ENCODE results near the gene USH2A.

The USH2A gene

DNA sequence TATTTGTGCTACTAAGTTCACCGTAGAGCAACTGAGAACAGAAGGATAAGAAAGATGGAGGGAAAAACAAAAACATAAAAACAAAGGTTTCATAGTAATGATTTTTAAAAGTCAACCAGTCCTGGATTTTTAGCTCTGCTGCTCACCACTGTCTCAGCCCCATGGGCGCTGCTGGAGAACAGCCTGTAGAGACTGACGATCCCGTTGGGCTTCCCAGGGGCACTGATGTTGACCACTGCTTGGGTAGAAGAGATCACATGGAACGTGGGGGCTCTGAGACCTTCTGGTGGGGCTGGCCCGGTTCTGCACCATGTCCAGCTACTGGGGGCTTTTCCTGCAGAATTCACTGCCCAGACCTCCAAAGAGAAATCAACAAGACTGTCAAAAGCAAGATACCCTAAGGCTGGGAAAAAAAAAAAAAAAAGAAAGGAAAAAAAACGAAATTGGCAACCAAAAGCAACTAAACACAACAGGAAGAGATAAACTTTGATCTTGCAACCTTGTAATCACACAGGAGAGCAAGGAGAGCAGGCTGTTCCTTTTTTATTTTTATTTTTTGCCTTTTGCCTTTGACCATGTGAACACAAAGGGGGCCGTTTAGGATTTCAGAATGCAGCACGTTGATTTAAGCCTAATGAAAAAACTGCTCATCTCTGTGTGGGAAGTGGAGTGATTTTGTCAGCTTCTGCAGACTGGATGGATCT, 772.6 kb downstream of the USH2A start:
- no peak for DNase-seq
- no peak overlapping the region for H3K27ac ChIP-seq (ENCODE audit: low read length)
- no peaks in the 10 kb centered on the region for H3K27me3 ChIP-seq (replicated peaks; ENCODE audit: insufficient read depth, low read length)
- no peak overlapping the region for H3K9ac ChIP-seq (ENCODE audit: low read length)
- H3K36me3 ChIP-seq (replicated peaks; ENCODE audit: insufficient read depth, low read length): no peaks in the 10 kb centered on the region
- no peaks in the 10 kb centered on the region for H3F3A ChIP-seq (ENCODE audit: insufficient read depth, low read length)
- no peak overlapping the region for H2AFZ ChIP-seq (ENCODE audit: low read length)
- H3K9me3 ChIP-seq (replicated peaks; ENCODE audit: insufficient read depth, low read length): no peaks in the 10 kb centered on the region
- TF ChIP-seq EZH2 (optimal IDR thresholded peaks at IDR 0.05; ENCODE audit: low read depth, low read length) (no peak), EZH2phosphoT487 (IDR thresholded peaks at IDR 0.05; ENCODE audit: low read length) (no peak)
- TF ChIP-seq, protein P1, sequence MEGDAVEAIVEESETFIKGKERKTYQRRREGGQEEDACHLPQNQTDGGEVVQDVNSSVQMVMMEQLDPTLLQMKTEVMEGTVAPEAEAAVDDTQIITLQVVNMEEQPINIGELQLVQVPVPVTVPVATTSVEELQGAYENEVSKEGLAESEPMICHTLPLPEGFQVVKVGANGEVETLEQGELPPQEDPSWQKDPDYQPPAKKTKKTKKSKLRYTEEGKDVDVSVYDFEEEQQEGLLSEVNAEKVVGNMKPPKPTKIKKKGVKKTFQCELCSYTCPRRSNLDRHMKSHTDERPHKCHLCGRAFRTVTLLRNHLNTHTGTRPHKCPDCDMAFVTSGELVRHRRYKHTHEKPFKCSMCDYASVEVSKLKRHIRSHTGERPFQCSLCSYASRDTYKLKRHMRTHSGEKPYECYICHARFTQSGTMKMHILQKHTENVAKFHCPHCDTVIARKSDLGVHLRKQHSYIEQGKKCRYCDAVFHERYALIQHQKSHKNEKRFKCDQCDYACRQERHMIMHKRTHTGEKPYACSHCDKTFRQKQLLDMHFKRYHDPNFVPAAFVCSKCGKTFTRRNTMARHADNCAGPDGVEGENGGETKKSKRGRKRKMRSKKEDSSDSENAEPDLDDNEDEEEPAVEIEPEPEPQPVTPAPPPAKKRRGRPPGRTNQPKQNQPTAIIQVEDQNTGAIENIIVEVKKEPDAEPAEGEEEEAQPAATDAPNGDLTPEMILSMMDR (IDR thresholded peaks at IDR 0.05; ENCODE audit: low read length): no peak
- H3K9me2 ChIP-seq (replicated peaks; ENCODE audit: insufficient read depth, low read length): no peaks in the 10 kb centered on the region
- no peaks in the 10 kb centered on the region for H3K79me2 ChIP-seq (ENCODE audit: low read length)
- H3K4me3 ChIP-seq (ENCODE audit: low read length): no peak overlapping the region
- no peaks in the 10 kb centered on the region for H3K4me1 ChIP-seq (ENCODE audit: low read length)
- no peaks in the 10 kb centered on the region for H4K20me1 ChIP-seq (ENCODE audit: insufficient read depth, low read length)
- no peak overlapping the region for H3K4me2 ChIP-seq (ENCODE audit: low read depth, low read length)

DNA sequence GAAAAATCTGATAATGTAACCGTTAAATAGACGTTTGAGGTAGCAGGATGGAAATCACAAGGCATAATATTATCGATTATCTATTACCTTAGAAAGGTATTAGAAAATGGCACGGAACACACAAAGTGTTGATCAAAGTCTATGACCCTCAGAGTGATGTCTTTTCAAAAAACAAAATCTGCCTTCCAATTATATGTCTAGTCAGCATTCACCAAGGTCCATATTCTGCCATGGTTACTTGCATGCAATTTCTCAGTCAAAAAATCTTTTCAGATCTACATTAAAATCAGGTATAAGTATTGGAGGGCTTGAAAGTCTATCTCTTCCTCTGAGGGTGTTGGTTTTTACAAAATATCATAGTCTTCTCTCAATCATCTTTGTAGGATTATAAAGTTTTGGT, 774.3 kb downstream of the USH2A start:
- no peak overlapping the region for H2AFZ ChIP-seq (ENCODE audit: low read length)
- no peaks in the 10 kb centered on the region for H3K9me2 ChIP-seq (replicated peaks; ENCODE audit: insufficient read depth, low read length)
- no peak overlapping the region for H3K4me3 ChIP-seq (ENCODE audit: low read length)
- H3K9me3 ChIP-seq (replicated peaks; ENCODE audit: insufficient read depth, low read length): no peaks in the 10 kb centered on the region
- H3K4me2 ChIP-seq (ENCODE audit: low read depth, low read length): no peak overlapping the region
- H3K9ac ChIP-seq (ENCODE audit: low read length): no peak overlapping the region
- H3F3A ChIP-seq (ENCODE audit: insufficient read depth, low read length): no peaks in the 10 kb centered on the region
- no peak overlapping the region for H3K27ac ChIP-seq (ENCODE audit: low read length)
- DNase-seq: no peak
- H3K4me1 ChIP-seq (ENCODE audit: low read length): no peaks in the 10 kb centered on the region
- no peaks in the 10 kb centered on the region for H3K36me3 ChIP-seq (replicated peaks; ENCODE audit: insufficient read depth, low read length)
- no peaks in the 10 kb centered on the region for H3K27me3 ChIP-seq (replicated peaks; ENCODE audit: insufficient read depth, low read length)
- no peaks in the 10 kb centered on the region for H3K79me2 ChIP-seq (ENCODE audit: low read length)
- no peaks in the 10 kb centered on the region for H4K20me1 ChIP-seq (ENCODE audit: insufficient read depth, low read length)
- TF ChIP-seq, protein P1 (IDR thresholded peaks at IDR 0.05; ENCODE audit: low read length): no peak
- TF ChIP-seq EZH2 (optimal IDR thresholded peaks at IDR 0.05; ENCODE audit: low read depth, low read length) (no peak), EZH2phosphoT487 (IDR thresholded peaks at IDR 0.05; ENCODE audit: low read length) (no peak)

DNA sequence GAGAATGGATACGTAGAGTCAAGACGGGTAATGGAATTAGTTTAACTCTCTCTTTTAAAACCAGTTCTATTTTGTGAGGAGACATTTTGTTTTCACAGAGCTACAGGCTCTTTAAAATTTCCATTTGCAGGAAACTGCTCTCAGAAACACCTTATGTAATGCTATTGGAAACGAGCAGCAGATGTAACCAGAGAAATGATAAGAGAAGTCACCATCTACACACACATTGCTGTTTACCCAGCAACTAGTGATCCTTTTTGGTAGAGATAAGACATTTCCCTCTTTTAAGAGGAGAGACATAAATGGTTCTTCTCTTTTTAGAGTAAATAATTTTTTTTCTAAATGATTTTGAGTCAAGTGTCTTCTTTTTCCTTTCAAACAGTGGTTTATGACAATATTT, 775.5 kb downstream of the USH2A start:
- no peak overlapping the region for H3K4me2 ChIP-seq (ENCODE audit: low read depth, low read length)
- TF ChIP-seq EZH2phosphoT487 (IDR thresholded peaks at IDR 0.05; ENCODE audit: low read length) (no peak), EZH2 (optimal IDR thresholded peaks at IDR 0.05; ENCODE audit: low read depth, low read length) (no peak)
- TF ChIP-seq, protein P1 (IDR thresholded peaks at IDR 0.05; ENCODE audit: low read length): no peak
- H3K27ac ChIP-seq (ENCODE audit: low read length): no peak overlapping the region
- no peak overlapping the region for H3K9ac ChIP-seq (ENCODE audit: low read length)
- no peaks in the 10 kb centered on the region for H3K9me3 ChIP-seq (replicated peaks; ENCODE audit: insufficient read depth, low read length)
- H3K4me3 ChIP-seq (ENCODE audit: low read length): no peak overlapping the region
- H4K20me1 ChIP-seq (ENCODE audit: insufficient read depth, low read length): no peaks in the 10 kb centered on the region
- H3K36me3 ChIP-seq (replicated peaks; ENCODE audit: insufficient read depth, low read length): no peaks in the 10 kb centered on the region
- H3K9me2 ChIP-seq (replicated peaks; ENCODE audit: insufficient read depth, low read length): no peaks in the 10 kb centered on the region
- H3K27me3 ChIP-seq (replicated peaks; ENCODE audit: insufficient read depth, low read length): no peaks in the 10 kb centered on the region
- H3K4me1 ChIP-seq (ENCODE audit: low read length): no peaks in the 10 kb centered on the region
- H2AFZ ChIP-seq (ENCODE audit: low read length): no peak overlapping the region
- DNase-seq: no peak
- H3K79me2 ChIP-seq (ENCODE audit: low read length): no peaks in the 10 kb centered on the region
- no peaks in the 10 kb centered on the region for H3F3A ChIP-seq (ENCODE audit: insufficient read depth, low read length)
